Suprapubic skin (tissue), 4 donors: ENCODE data around the gene WDR37. TPM values are rescaled to one million over a fixed set of nuclear protein-coding genes. Genes with fewer than 3 reads are reported as not detected.

ENCODE experiments used
- DNase-seq, 2 donors: peaks; one replicate each; pipeline ENCODE4 v3.0.0-alpha.2; 2019; ENCODE audit warnings: low spot score in 2 of 2
- H3K27ac ChIP-seq: fragments of 200-600 bp; sonication (generic); one replicate; pipeline ENCODE4 v1.5.1; 2019
- H3K27me3 ChIP-seq: fragments of 200-600 bp; sonication (generic); one replicate; pipeline ENCODE4 v1.5.1; 2019
- H3K36me3 ChIP-seq: fragments of 200-600 bp; sonication (generic); one replicate; pipeline ENCODE4 v1.5.1; 2019
- H3K4me1 ChIP-seq: fragments of 200-600 bp; sonication (generic); one replicate; pipeline ENCODE4 v1.5.1; 2019
- H3K4me3 ChIP-seq: fragments of 200-600 bp; sonication (generic); one replicate; pipeline ENCODE4 v1.5.1; 2019; ENCODE audit warnings: mild to moderate bottlenecking
- H3K9me3 ChIP-seq: fragments of 200-600 bp; sonication (generic); one replicate; pipeline ENCODE4 v1.5.1; 2019
- EP300 ChIP-seq: sonication (generic); formaldehyde crosslinking; IDR thresholded peaks from one replicate; pipeline ENCODE4 v1.6.1; 2017; ENCODE audit warnings: antibody characterized with exemption
- POLR2A ChIP-seq, 2 donors: fragments of 450-650 bp; IDR thresholded peaks; one replicate each; pipeline ENCODE4 v1.6.1; 2017; ENCODE audit warnings: antibody characterized with exemption in 2 of 2, mild to moderate bottlenecking in 2 of 2, moderate library complexity in 2 of 2
- POLR2AphosphoS5 ChIP-seq, 3 donors: sonication (generic); formaldehyde crosslinking; IDR thresholded peaks; one replicate each; pipeline ENCODE4 v1.6.1; 2017; ENCODE audit warnings: antibody characterized with exemption in 3 of 3
- WGBS: methylation state at CpG from one replicate; pipeline ENCODE4 v1.1.5; 2018; 5-methylcytosine and 5-hydroxymethylcytosine counted together
- total RNA-seq, 4 donors: library from RNA; depleted of rRNA; stranded (reverse); fragments of >200 nt; gene quantifications; one replicate each; pipeline ENCODE4 v1.1.0, GENCODE V29; 2016
- TF ChIP-seq, protein P1 (sequence below), 2 donors: fragments of 200-600 bp in 1 of 2; fragments of 450-650 bp in 1 of 2; sonication (generic) in 1 of 2; IDR thresholded peaks; one replicate each; pipeline ENCODE4 v1.5.1; 2016 to 2019; ENCODE audit warnings: antibody characterized with exemption in 2 of 2, mild to moderate bottlenecking in 1 of 2, moderate library complexity in 1 of 2

The WDR37 gene
- total RNA-seq, 4 donors from 2014 or later: 13.1 to 32.7 (median 18.4) TPM

DNA sequence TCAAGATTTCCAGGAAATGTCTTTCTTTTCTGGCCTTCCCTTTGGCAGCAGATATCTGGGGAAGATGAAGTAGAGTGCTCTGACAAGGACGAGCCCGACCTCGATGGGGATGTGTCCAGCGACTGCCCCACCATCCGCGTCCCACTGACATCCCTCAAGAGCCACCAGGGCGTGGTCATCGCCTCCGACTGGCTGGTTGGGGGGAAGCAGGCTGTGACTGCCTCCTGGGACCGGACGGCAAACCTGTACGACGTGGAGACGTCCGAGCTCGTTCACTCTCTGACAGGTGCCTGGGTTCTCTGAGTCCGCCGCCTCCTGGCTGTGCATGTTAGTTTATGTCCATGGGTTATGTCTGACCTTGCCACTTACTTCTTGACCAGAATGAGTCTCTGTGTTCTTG is 47.4 kb downstream of the WDR37 start:
- TF ChIP-seq, protein P1, sequence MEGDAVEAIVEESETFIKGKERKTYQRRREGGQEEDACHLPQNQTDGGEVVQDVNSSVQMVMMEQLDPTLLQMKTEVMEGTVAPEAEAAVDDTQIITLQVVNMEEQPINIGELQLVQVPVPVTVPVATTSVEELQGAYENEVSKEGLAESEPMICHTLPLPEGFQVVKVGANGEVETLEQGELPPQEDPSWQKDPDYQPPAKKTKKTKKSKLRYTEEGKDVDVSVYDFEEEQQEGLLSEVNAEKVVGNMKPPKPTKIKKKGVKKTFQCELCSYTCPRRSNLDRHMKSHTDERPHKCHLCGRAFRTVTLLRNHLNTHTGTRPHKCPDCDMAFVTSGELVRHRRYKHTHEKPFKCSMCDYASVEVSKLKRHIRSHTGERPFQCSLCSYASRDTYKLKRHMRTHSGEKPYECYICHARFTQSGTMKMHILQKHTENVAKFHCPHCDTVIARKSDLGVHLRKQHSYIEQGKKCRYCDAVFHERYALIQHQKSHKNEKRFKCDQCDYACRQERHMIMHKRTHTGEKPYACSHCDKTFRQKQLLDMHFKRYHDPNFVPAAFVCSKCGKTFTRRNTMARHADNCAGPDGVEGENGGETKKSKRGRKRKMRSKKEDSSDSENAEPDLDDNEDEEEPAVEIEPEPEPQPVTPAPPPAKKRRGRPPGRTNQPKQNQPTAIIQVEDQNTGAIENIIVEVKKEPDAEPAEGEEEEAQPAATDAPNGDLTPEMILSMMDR (IDR thresholded peaks at IDR 0.05): no peak
- no peaks in the 10 kb centered on the region for H3K4me1 ChIP-seq
- no peaks in the 10 kb centered on the region for H3K27me3 ChIP-seq
- WGBS: 98% methylated on average over 18 of the region's 18 CpGs
- H3K9me3 ChIP-seq: no peaks in the 10 kb centered on the region
- H3K4me3 ChIP-seq: no peak overlapping the region
- peaks cover 87% of the 10 kb centered on the region for H3K36me3 ChIP-seq
- DNase-seq: no peak
- H3K27ac ChIP-seq: no peak overlapping the region

DNA sequence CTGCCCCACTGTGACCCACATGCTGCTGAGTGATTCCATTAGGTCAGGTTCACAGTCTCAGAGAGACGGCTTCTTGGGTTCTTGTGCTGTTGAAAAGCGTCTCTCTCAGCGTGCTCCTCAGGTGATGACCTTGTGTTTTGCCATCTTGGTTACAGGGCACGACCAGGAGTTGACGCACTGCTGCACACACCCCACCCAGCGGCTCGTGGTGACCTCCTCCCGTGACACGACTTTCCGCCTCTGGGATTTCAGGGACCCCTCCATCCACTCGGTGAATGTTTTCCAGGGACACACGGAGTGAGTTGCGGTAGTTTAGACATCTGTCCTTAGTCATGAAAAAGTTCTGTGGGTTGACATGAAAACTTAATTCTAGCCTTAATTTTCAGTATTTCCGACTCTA is 48.8 kb downstream of the WDR37 start:
- no peak for DNase-seq
- Histone ChIP-seq H3K36me3 (peaks cover 94% of the 10 kb centered on the region), H3K4me3 (no peak overlapping the region), H3K4me1 (no peaks in the 10 kb centered on the region), H3K27me3 (no peaks in the 10 kb centered on the region), H3K9me3 (no peaks in the 10 kb centered on the region), H3K27ac (no peak overlapping the region)
- WGBS: 96% methylated on average over 14 of the region's 14 CpGs
- TF ChIP-seq, protein P1 (IDR thresholded peaks at IDR 0.05): no peak
- TF ChIP-seq EP300: no peak
- no peak for TF ChIP-seq POLR2A (IDR thresholded peaks at IDR 0.05)
- TF ChIP-seq POLR2AphosphoS5 (IDR thresholded peaks at IDR 0.05): no peak

DNA sequence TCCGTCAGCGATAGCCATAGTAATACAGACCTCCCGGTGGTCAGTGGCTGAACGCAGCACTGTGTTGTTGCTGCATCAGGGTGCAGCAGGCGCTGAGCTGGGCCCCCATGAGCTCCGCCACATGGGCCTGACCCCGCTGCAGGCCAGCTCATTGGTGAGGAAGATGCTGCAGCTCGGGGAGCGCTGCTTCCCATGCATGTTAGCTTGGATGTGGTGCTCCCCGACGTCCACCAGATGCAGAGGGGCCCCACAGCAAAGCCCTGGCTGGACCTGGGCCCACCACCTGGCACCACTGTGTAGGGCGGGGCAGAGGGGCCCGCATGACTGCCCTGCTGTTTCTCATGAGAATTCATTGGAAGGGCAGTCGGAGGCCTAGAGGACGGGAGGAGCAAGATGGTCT is 50.8 kb downstream of the WDR37 start:
- Histone ChIP-seq H3K27ac (no peak overlapping the region), H3K4me3 (no peak overlapping the region), H3K4me1 (no peaks in the 10 kb centered on the region), H3K36me3 (peaks cover 93% of the 10 kb centered on the region), H3K27me3 (no peaks in the 10 kb centered on the region), H3K9me3 (no peaks in the 10 kb centered on the region)
- DNase-seq: no peak
- 88% methylated on average over 9 of the region's 15 CpGs for WGBS
- TF ChIP-seq, protein P1 (IDR thresholded peaks at IDR 0.05): no peak
- TF ChIP-seq POLR2A (IDR thresholded peaks at IDR 0.05) (no peak), POLR2AphosphoS5 (IDR thresholded peaks at IDR 0.05) (no peak), EP300 (no peak)

DNA sequence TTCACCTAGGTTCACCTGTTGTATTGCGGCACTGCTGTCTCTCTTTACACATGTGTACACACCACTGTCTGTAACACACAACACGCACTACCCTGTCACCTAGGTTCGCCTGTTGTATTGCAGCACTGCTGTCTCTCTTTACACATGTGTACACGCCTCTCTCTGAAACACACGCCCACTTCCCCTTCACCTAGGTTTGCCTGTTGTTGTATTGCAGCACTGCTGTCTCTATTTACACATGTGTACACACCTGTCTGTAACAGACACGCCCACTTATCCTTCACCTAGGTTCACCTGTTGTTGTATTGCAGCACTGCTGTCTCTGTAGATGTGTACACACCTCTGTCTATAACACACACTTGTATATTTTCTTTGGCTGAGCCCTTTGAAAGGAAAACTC is 51.5 kb downstream of the WDR37 start:
- TF ChIP-seq POLR2A (IDR thresholded peaks at IDR 0.05) (no peak), POLR2AphosphoS5 (IDR thresholded peaks at IDR 0.05) (no peak), EP300 (no peak)
- TF ChIP-seq, protein P1 (IDR thresholded peaks at IDR 0.05): no peak
- WGBS: 89% methylated on average over 6 of the region's 6 CpGs
- no peak overlapping the region for H3K27ac ChIP-seq
- H3K27me3 ChIP-seq: no peaks in the 10 kb centered on the region
- H3K36me3 ChIP-seq: peaks cover 91% of the 10 kb centered on the region
- H3K4me3 ChIP-seq: no peak overlapping the region
- H3K9me3 ChIP-seq: no peaks in the 10 kb centered on the region
- DNase-seq: no peak
- no peaks in the 10 kb centered on the region for H3K4me1 ChIP-seq

DNA sequence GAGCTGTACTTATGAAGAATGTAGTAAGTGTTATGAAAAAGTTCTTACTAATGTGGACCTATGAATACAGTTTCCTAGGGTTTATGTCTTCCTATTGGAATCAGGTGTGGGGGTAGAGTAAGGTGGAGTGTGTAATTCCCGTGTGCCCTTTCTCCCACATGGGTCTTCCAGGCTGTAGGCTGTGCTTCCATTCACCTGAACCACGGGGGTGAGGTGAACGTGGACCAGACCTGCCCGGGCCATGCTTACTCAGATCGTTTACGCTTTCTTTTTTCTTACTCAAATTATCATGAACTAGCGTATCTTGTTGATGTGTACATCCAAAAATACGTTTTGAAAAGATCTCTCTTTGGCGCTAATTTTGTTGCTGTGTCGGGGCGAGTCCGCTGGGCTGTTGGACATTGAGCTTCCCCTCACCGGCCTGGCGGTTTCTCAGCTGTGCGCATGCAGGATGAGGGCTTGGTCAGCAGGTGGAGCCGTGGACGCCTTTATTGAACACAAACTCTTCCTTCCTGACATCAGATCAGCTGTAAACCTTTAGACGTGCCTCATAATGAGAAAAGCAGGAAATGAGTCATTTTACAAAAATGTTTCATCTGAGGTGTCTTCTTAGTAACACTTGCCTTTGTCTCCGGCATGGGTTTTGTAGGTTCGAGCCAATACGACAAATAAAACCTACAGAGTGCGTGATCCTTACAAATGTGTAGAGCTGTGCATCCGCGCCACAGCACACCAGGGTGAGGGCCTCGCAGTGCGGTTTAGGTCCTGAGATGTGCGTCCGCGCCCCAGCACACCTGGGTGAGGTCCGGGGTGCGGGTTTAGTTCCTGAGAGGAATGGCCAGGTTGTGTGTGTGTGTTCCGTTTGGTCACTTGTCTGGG is 53.8 kb downstream of the WDR37 start:
- Histone ChIP-seq H3K4me1 (no peaks in the 10 kb centered on the region), H3K27ac (no peak overlapping the region), H3K9me3 (no peaks in the 10 kb centered on the region), H3K27me3 (no peaks in the 10 kb centered on the region), H3K4me3 (no peak overlapping the region), H3K36me3 (peaks cover 93% of the 10 kb centered on the region)
- DNase-seq: no peak
- TF ChIP-seq EP300 (no peak), POLR2A (IDR thresholded peaks at IDR 0.05) (no peak), POLR2AphosphoS5 (IDR thresholded peaks at IDR 0.05) (no peak)
- TF ChIP-seq, protein P1 (IDR thresholded peaks at IDR 0.05): peak; percentile 12 to 35
- WGBS: 77% methylated on average over 32 of the region's 32 CpGs
